ENCODE results near the gene HMCES. TPM values are rescaled to one million over a fixed set of nuclear protein-coding genes. Genes with fewer than 3 reads are reported as not detected.

The HMCES gene
- total and polyA plus RNA-seq, 2 donors: 33.2 to 59.4 TPM

DNA sequence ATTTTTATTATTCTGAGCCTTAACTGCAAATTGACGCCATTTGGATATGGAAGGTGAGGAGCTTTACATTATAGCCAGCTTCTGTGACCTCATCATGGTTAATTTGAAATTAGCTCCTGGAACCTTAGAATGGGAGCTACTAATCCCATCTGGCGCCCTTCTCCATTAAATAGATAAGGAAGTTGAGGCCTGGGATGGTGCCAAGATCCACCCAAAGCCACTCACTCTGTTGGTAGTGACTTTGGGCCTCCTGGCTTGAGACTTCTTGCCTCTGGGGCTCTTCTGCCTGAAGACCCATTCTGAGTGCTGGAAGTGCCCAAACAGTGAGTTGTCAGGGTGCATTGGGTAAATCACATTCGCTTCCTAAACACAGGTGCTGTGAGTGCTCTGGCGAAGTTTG lies 12.0 kb upstream of the HMCES start:
- DNase-seq (ENCODE audit: low read depth in 6 of 9, low spot score in 9 of 9): no peak
- Histone ChIP-seq H3K27ac (ENCODE audit: low read depth in 1 of 2, low read length in 1 of 2) (no peak overlapping the region), H3K4me3 (ENCODE audit: low read length in 2 of 2) (no peak overlapping the region), H3K9me3 (ENCODE audit: control insufficient read depth in 2 of 2, insufficient read depth in 1 of 2, low read length in 1 of 2) (no peaks in the 10 kb centered on the region), H3K36me3 (ENCODE audit: control insufficient read depth in 2 of 2, insufficient read depth in 2 of 2, low read length in 1 of 2) (peaks cover 70 to 93% of the 10 kb centered on the region in 2 donors), H3K27me3 (ENCODE audit: control insufficient read depth in 2 of 2, insufficient read depth in 1 of 2, low read length in 1 of 2) (no peaks in the 10 kb centered on the region), H3K4me1 (ENCODE audit: control insufficient read depth in 2 of 2, insufficient read depth in 2 of 2, low read length in 2 of 2) (no peaks in the 10 kb centered on the region)
- WGBS: 96% methylated on average over 4 of the region's 4 CpGs

DNA sequence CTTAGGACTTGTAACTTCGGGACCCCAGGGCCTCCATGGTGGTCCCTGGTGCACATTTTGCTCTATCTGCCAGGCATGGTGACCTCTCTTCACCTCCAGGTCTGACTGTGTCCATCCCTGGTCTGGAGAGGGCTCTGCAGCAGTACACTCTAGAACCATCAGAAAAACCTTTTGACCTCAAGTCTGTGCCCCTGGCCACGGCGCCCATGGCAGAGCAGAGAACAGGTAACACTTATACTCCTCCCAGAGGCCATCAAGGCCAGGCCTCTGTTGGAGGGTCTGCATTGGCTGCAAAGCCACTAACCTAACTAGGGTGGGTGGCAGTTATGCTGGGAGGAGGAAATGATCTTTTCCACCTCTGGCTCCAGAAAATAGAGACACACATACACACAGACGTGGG lies 10.3 kb upstream of the HMCES start:
- no peak overlapping the region for H3K27ac ChIP-seq (ENCODE audit: low read depth in 1 of 2, low read length in 1 of 2)
- no peak for DNase-seq (ENCODE audit: low read depth in 6 of 9, low spot score in 9 of 9)
- H3K36me3 ChIP-seq (ENCODE audit: control insufficient read depth in 2 of 2, insufficient read depth in 2 of 2, low read length in 1 of 2): peaks cover 78 to 95% of the 10 kb centered on the region in 2 donors
- 97% methylated on average over 4 of the region's 4 CpGs for WGBS
- H3K4me1 ChIP-seq (ENCODE audit: control insufficient read depth in 2 of 2, insufficient read depth in 2 of 2, low read length in 2 of 2): no peaks in the 10 kb centered on the region
- no peaks in the 10 kb centered on the region for H3K27me3 ChIP-seq (ENCODE audit: control insufficient read depth in 2 of 2, insufficient read depth in 1 of 2, low read length in 1 of 2)
- H3K4me3 ChIP-seq (ENCODE audit: low read length in 2 of 2): no peak overlapping the region
- no peaks in the 10 kb centered on the region for H3K9me3 ChIP-seq (ENCODE audit: control insufficient read depth in 2 of 2, insufficient read depth in 1 of 2, low read length in 1 of 2)

DNA sequence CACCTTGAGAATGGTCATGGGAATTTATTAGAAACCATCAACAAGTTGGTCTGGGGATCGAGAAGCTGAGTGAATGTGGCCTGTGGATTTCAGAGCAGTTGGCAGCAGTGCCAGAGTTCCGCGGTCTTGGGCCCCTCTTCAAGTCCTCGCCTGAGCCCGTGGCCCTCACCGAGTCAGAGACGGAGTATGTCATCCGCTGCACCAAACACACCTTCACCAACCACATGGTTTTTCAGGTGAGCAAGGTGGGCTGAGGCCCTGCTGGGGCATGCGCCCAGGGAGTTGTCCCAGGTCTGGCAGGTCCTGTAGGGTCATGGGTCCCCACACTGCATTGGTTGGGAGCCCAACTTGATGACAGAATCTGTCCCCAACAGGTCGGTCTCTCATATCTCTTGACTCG lies 7.0 kb upstream of the HMCES start:
- WGBS: over 99% methylated on average over 11 of the region's 11 CpGs
- Histone ChIP-seq H3K36me3 (ENCODE audit: control insufficient read depth in 2 of 2, insufficient read depth in 2 of 2, low read length in 1 of 2) (peaks cover 68 to 93% of the 10 kb centered on the region in 2 donors), H3K4me3 (ENCODE audit: low read length in 2 of 2) (no peak overlapping the region)

DNA sequence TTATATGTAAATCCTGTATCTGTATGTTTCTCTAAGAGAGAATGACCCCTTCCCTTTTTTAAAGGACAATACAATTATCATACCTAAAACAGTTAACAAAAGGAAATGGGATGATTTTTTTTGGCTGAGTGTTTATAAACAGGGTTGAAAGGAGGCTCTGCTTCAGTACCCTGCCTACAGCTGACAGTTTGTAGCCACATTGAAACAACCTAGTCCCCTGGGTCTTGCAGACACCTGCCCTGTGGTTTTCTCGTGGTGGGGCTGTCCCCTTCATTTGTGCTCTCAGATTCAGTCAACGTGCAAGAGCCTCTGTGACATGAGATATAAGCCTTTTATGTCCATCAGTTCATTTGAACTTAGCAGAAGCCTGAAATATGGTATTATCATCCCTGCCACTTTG lies 2.3 kb upstream of the HMCES start:
- peaks cover 19 to 30% of the 10 kb centered on the region in 2 donors for H3K4me1 ChIP-seq (ENCODE audit: control insufficient read depth in 2 of 2, insufficient read depth in 2 of 2, low read length in 2 of 2)
- H3K9me3 ChIP-seq (ENCODE audit: control insufficient read depth in 2 of 2, insufficient read depth in 1 of 2, low read length in 1 of 2): no peaks in the 10 kb centered on the region
- WGBS: 2% methylated on average over 2 of the region's 2 CpGs
- H3K27ac ChIP-seq (ENCODE audit: low read depth in 1 of 2, low read length in 1 of 2): peak overlapping the region in 1 of 2 donors; percentile 82
- peaks cover 37 to 56% of the 10 kb centered on the region in 2 donors for H3K36me3 ChIP-seq (ENCODE audit: control insufficient read depth in 2 of 2, insufficient read depth in 2 of 2, low read length in 1 of 2)
- peak in 6 of 9 donors; percentile 24 to 83 (median 60) for DNase-seq (ENCODE audit: low read depth in 6 of 9, low spot score in 9 of 9)
- H3K4me3 ChIP-seq (ENCODE audit: low read length in 2 of 2): no peak overlapping the region
- H3K27me3 ChIP-seq (ENCODE audit: control insufficient read depth in 2 of 2, insufficient read depth in 1 of 2, low read length in 1 of 2): no peaks in the 10 kb centered on the region

More for the DNA sequence above, 7.0 kb upstream of the HMCES start:
- Histone ChIP-seq H3K9me3 (ENCODE audit: control insufficient read depth in 2 of 2, insufficient read depth in 1 of 2, low read length in 1 of 2) (no peaks in the 10 kb centered on the region), H3K27me3 (ENCODE audit: control insufficient read depth in 2 of 2, insufficient read depth in 1 of 2, low read length in 1 of 2) (no peaks in the 10 kb centered on the region), H3K27ac (ENCODE audit: low read depth in 1 of 2, low read length in 1 of 2) (no peak overlapping the region), H3K4me1 (ENCODE audit: control insufficient read depth in 2 of 2, insufficient read depth in 2 of 2, low read length in 2 of 2) (peaks cover 2 to 4% of the 10 kb centered on the region in 2 donors)
- DNase-seq (ENCODE audit: low read depth in 6 of 9, low spot score in 9 of 9): no peak

DNA sequence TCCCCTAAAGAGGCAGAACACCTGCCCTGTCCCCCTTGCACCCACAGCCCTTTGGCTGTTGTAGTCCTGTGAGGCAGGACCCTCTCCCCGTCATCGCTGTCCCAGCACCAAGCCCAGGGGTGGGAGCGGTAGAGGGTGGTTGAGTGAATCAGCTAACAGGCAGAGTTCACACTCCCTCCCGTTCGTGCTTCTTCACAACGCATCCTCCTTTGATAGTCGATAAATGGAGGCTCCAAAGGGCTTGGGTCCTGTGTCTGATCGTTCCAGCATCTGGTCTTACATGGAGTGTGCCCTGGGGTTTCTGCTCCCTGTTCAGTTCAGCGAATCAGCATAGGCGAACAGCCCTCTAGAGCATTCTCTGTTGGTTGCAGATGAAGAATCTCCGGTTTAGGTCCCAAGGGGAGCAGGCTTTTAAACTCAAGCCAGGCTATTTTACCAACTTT lies 820 bp upstream of the HMCES start:
- peaks cover 24 to 40% of the 10 kb centered on the region in 2 donors for H3K4me1 ChIP-seq (ENCODE audit: control insufficient read depth in 2 of 2, insufficient read depth in 2 of 2, low read length in 2 of 2)
- WGBS: 91% methylated on average over 11 of the region's 11 CpGs
- peak in 1 of 9 donors; percentile 15 for DNase-seq (ENCODE audit: low read depth in 6 of 9, low spot score in 9 of 9)
- H3K9me3 ChIP-seq (ENCODE audit: control insufficient read depth in 2 of 2, insufficient read depth in 1 of 2, low read length in 1 of 2): no peaks in the 10 kb centered on the region
- peak overlapping the region in 1 of 2 donors; percentile 82 for H3K27ac ChIP-seq (ENCODE audit: low read depth in 1 of 2, low read length in 1 of 2)
- H3K4me3 ChIP-seq (ENCODE audit: low read length in 2 of 2): peak overlapping the region in 1 of 2 donors; percentile 95
- H3K36me3 ChIP-seq (ENCODE audit: control insufficient read depth in 2 of 2, insufficient read depth in 2 of 2, low read length in 1 of 2): peaks cover 23 to 43% of the 10 kb centered on the region in 2 donors
- H3K27me3 ChIP-seq (ENCODE audit: control insufficient read depth in 2 of 2, insufficient read depth in 1 of 2, low read length in 1 of 2): no peaks in the 10 kb centered on the region

DNA sequence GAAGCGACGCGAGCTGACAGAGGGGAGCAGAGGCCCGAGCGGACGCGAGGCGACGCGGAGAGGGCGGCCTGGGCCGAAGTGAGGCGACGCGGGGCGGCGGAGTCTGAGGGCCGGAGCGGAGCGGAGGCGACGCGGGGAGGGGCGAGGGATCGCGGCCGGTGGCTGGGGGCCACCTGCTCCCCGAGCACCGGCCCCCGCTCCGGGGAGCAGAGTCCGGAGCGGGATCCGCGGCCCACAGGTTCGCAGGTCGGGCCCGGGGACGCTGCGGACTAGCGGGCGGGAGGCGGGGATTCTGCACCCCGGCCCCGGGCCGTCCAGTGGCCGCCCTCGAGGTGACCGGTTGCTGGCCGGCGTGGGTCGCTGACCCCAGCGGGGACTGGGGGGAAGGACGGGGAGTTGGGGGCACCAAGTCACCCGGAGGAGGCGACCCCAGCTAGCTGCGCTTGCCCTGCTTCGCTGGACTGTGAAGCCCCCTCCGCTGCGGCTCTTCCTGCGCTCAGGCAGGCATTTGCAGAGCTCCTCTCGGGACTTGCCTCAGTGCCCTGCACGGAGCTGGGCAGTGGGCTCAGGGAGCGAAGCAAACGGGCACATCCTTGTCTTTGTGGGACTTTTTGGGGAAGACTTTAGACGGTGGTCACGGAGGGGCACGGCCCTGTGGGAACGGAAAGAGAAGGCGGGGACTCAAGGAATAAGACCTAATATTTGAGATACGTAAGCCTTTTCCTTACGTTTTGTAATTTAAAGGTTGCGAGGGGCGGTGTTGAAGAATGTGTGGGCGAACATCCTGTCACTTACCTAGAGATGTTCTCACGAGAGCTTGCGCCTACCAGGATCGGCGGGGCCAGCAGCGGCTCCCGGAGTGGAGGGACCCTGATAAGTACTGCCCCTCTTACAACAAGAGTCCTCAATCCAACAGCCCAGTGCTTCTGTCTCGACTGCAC lies 566 bp downstream of the HMCES start:
- Histone ChIP-seq H3K4me1 (ENCODE audit: control insufficient read depth in 2 of 2, insufficient read depth in 2 of 2, low read length in 2 of 2) (peaks cover 24 to 42% of the 10 kb centered on the region in 2 donors), H3K4me3 (ENCODE audit: low read length in 2 of 2) (peak overlapping the region; percentile 81 to 95), H3K9me3 (ENCODE audit: control insufficient read depth in 2 of 2, insufficient read depth in 1 of 2, low read length in 1 of 2) (no peaks in the 10 kb centered on the region), H3K36me3 (ENCODE audit: control insufficient read depth in 2 of 2, insufficient read depth in 2 of 2, low read length in 1 of 2) (peaks cover 20 to 37% of the 10 kb centered on the region in 2 donors), H3K27me3 (ENCODE audit: control insufficient read depth in 2 of 2, insufficient read depth in 1 of 2, low read length in 1 of 2) (no peaks in the 10 kb centered on the region), H3K27ac (ENCODE audit: low read depth in 1 of 2, low read length in 1 of 2) (peak overlapping the region; percentile 82 to 92)
- DNase-seq (ENCODE audit: low read depth in 6 of 9, low spot score in 9 of 9): peak in 5 of 9 donors; percentile 36 to 74 (median 44)
- under 1% methylated on average over 82 of the region's 82 CpGs for WGBS

DNA sequence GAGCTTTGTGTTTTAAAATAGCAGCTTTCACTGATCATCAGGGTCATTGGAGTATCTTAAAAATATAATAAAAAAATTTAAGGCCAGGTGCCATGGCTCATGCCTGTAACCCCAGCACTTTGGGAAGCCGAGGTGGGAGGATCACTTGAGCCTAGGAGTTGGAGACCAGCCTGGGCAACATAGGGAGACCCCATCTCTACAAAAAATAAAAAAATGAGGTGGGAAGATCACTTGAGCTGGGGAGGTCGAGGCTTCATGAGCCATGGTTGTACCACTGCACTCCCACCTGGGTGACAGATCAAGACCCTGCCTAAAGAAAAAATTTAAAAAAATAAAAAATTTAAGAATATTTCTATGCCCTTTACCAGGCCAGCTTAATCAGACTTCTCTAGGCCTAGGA lies 1.5 kb downstream of the HMCES start:
- H3K36me3 ChIP-seq (ENCODE audit: control insufficient read depth in 2 of 2, insufficient read depth in 2 of 2, low read length in 1 of 2): peaks cover 10 to 28% of the 10 kb centered on the region in 2 donors
- no peak overlapping the region for H3K27ac ChIP-seq (ENCODE audit: low read depth in 1 of 2, low read length in 1 of 2)
- H3K4me1 ChIP-seq (ENCODE audit: control insufficient read depth in 2 of 2, insufficient read depth in 2 of 2, low read length in 2 of 2): peaks cover 24 to 42% of the 10 kb centered on the region in 2 donors
- peak overlapping the region; percentile 81 to 95 for H3K4me3 ChIP-seq (ENCODE audit: low read length in 2 of 2)
- H3K9me3 ChIP-seq (ENCODE audit: control insufficient read depth in 2 of 2, insufficient read depth in 1 of 2, low read length in 1 of 2): no peaks in the 10 kb centered on the region
- no peaks in the 10 kb centered on the region for H3K27me3 ChIP-seq (ENCODE audit: control insufficient read depth in 2 of 2, insufficient read depth in 1 of 2, low read length in 1 of 2)
- DNase-seq (ENCODE audit: low read depth in 6 of 9, low spot score in 9 of 9): no peak
- WGBS: 100% methylated on average over 2 of the region's 2 CpGs

DNA sequence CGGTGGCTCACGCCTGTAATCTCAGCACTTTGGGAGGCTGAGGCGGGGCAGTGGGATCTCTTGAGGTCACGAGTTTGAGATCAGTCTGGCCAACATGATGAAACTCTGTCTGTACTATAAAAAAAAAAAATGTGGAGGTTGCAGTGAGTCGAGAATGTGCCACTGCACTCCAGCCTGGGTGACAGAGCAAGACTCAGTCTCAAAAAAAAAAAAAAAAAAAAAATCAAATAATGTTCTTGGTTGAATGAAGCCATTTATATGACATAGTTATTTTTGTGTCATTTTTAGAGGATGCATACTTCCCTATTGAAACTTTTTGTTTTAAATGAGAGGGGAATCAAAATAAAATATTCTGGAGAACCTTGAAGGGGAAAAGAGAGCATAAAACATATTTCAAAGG lies 3.1 kb downstream of the HMCES start:
- Histone ChIP-seq H3K27me3 (ENCODE audit: control insufficient read depth in 2 of 2, insufficient read depth in 1 of 2, low read length in 1 of 2) (no peaks in the 10 kb centered on the region), H3K9me3 (ENCODE audit: control insufficient read depth in 2 of 2, insufficient read depth in 1 of 2, low read length in 1 of 2) (no peaks in the 10 kb centered on the region), H3K27ac (ENCODE audit: low read depth in 1 of 2, low read length in 1 of 2) (no peak overlapping the region), H3K4me1 (ENCODE audit: control insufficient read depth in 2 of 2, insufficient read depth in 2 of 2, low read length in 2 of 2) (peaks cover 22 to 38% of the 10 kb centered on the region in 2 donors), H3K36me3 (ENCODE audit: control insufficient read depth in 2 of 2, insufficient read depth in 2 of 2, low read length in 1 of 2) (peaks cover 8 to 21% of the 10 kb centered on the region in 2 donors), H3K4me3 (ENCODE audit: low read length in 2 of 2) (no peak overlapping the region)
- DNase-seq (ENCODE audit: low read depth in 6 of 9, low spot score in 9 of 9): no peak
- WGBS: 93% methylated on average over 5 of the region's 5 CpGs

DNA sequence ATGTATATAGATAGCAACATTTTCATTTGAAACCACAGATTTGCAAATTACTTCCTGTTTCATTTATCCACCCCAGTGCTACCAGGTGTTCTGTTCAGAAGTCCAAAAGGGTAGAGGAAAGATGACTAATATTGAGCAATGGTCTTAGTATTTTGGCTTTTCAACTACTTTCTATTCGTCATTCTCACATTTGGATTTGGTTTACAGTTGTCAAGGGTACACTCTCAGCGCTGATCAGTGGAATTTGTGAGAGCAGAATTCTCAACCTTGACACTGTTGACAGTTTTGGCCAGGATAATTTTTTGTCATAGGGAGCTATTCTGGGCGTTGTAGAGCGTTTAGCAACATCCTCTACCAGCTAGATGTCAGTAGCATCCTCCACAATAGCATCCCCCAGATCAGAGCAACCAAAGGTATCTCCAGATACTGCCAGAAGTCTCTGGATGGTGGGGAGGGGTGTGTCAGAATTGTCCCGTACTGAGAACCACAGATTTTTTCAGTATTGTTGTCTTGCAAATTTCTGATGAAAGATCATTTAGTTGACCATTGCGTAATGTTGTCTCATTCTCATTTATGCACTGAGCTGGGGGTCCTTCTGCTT lies 4.2 kb downstream of the HMCES start:
- H3K27ac ChIP-seq (ENCODE audit: low read depth in 1 of 2, low read length in 1 of 2): peak overlapping the region in 1 of 2 donors; percentile 65
- no peak overlapping the region for H3K4me3 ChIP-seq (ENCODE audit: low read length in 2 of 2)
- peak in 1 of 9 donors; percentile 16 for DNase-seq (ENCODE audit: low read depth in 6 of 9, low spot score in 9 of 9)
- no peaks in the 10 kb centered on the region for H3K9me3 ChIP-seq (ENCODE audit: control insufficient read depth in 2 of 2, insufficient read depth in 1 of 2, low read length in 1 of 2)
- H3K4me1 ChIP-seq (ENCODE audit: control insufficient read depth in 2 of 2, insufficient read depth in 2 of 2, low read length in 2 of 2): peaks cover 14 to 27% of the 10 kb centered on the region in 2 donors
- H3K36me3 ChIP-seq (ENCODE audit: control insufficient read depth in 2 of 2, insufficient read depth in 2 of 2, low read length in 1 of 2): peaks cover 8 to 17% of the 10 kb centered on the region in 2 donors
- H3K27me3 ChIP-seq (ENCODE audit: control insufficient read depth in 2 of 2, insufficient read depth in 1 of 2, low read length in 1 of 2): no peaks in the 10 kb centered on the region
- WGBS: 88% methylated on average over 6 of the region's 6 CpGs
